Panc1 (cell line): ENCODE data around the gene PFN2.

ENCODE experiments used
- CTCF ChIP-seq: fragments of 450-650 bp; IDR thresholded peaks from 2 replicates; pipeline ENCODE4 v1.5.1; 2017; ENCODE audit warnings: mild to moderate bottlenecking
- POLR2AphosphoS5 ChIP-seq: IDR thresholded peaks from 2 replicates; pipeline ENCODE4 v1.6.1; 2012; ENCODE audit warnings: mild to moderate bottlenecking, low read depth, low read length, moderate library complexity
- SIN3A ChIP-seq: IDR thresholded peaks from 2 replicates; pipeline ENCODE4 v1.6.1; 2012; ENCODE audit warnings: low read depth, mild to moderate bottlenecking, low read length, moderate library complexity, borderline replicate concordance; ENCODE audit not compliant: insufficient read depth
- TCF7L2 ChIP-seq: IDR thresholded peaks from 2 replicates; pipeline ENCODE4 v1.6.1; 2011; ENCODE audit warnings: mild to moderate bottlenecking, low read depth, low read length, inconsistent platforms
- TF ChIP-seq, protein P1 (sequence below), 2 experiments: IDR thresholded peaks; 2 replicates each; pipeline ENCODE4 v1.6.1; 2011 to 2012; ENCODE audit warnings: low read depth in 2 of 2, control low read depth in 1 of 2, low read length in 1 of 2, mild to moderate bottlenecking in 1 of 2, moderate library complexity in 1 of 2; ENCODE audit not compliant: insufficient read depth in 1 of 2

DNA sequence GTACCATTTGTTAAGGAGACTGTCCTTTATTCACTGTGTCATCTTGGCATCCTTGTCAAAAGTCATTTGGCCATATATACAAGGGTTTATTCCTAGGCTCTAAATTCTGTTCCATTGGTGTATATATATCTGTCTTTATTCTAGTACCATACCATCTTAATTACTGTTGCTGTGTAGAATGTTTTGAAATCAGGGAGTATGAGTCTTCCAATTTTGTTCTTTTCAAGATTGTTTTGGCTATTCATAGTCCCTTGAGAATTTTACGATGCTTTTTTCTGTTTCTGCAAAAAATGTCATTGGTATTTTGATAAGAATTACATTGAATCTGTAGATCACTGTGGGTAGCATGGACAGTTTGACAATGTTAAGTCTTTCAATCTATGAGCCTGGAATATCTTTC lies 28.7 kb downstream of the PFN2 start:
- TF ChIP-seq CTCF (no peak), SIN3A (no peak), POLR2AphosphoS5 (no peak), TCF7L2 (no peak)
- TF ChIP-seq, protein P1, sequence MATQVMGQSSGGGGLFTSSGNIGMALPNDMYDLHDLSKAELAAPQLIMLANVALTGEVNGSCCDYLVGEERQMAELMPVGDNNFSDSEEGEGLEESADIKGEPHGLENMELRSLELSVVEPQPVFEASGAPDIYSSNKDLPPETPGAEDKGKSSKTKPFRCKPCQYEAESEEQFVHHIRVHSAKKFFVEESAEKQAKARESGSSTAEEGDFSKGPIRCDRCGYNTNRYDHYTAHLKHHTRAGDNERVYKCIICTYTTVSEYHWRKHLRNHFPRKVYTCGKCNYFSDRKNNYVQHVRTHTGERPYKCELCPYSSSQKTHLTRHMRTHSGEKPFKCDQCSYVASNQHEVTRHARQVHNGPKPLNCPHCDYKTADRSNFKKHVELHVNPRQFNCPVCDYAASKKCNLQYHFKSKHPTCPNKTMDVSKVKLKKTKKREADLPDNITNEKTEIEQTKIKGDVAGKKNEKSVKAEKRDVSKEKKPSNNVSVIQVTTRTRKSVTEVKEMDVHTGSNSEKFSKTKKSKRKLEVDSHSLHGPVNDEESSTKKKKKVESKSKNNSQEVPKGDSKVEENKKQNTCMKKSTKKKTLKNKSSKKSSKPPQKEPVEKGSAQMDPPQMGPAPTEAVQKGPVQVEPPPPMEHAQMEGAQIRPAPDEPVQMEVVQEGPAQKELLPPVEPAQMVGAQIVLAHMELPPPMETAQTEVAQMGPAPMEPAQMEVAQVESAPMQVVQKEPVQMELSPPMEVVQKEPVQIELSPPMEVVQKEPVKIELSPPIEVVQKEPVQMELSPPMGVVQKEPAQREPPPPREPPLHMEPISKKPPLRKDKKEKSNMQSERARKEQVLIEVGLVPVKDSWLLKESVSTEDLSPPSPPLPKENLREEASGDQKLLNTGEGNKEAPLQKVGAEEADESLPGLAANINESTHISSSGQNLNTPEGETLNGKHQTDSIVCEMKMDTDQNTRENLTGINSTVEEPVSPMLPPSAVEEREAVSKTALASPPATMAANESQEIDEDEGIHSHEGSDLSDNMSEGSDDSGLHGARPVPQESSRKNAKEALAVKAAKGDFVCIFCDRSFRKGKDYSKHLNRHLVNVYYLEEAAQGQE (IDR thresholded peaks at IDR 0.05; ENCODE audit: insufficient read depth in 1 of 2, low read depth in 2 of 2, low read length in 1 of 2): no peak
